ENCODE results near the gene POLR2E. TPM values are rescaled to one million over a fixed set of nuclear protein-coding genes. Genes with fewer than 3 reads are reported as not detected.

POLR2E gene
- total and polyA plus RNA-seq, 2 experiments from 2014 or later = 172 to 336 TPM

GRCh38 chr19:1046117-1046626 lies 49.0 kb downstream of the POLR2E start:
- Histone ChIP-seq H3K36me3 (ENCODE audit: low read depth) (no peaks in the 10 kb centered on the region), H3K4me1 (ENCODE audit: insufficient read depth) (no peaks in the 10 kb centered on the region), H2AFZ (no peak overlapping the region), H3K4me2 (ENCODE audit: unreplicated experiment) (no peak overlapping the region), H3F3A (ENCODE audit: insufficient read depth) (no peaks in the 10 kb centered on the region), H3K27ac (no peak overlapping the region), H3K9me3 (ENCODE audit: low read depth) (no peaks in the 10 kb centered on the region), H3K9me2 (ENCODE audit: insufficient read depth) (no peaks in the 10 kb centered on the region), H3K9ac (no peak overlapping the region), H3K79me2 (ENCODE audit: insufficient read depth) (no peaks in the 10 kb centered on the region), H4K20me1 (ENCODE audit: insufficient read depth) (no peaks in the 10 kb centered on the region), H3K27me3 (replicated peaks; ENCODE audit: insufficient read depth) (no peaks in the 10 kb centered on the region), H3K4me3 (no peak overlapping the region)
- WGBS, 2 experiments (ENCODE audit: low coverage in 1 of 2, low lambda C conversion rate in 2 of 2, missing lambda C conversion rate in 2 of 2) = 77 to 89% methylated on average over 27 to 30 of the region's 33 CpGs
- DNase-seq = no peak
- in situ Hi-C loops (cut with MboI) = no loop called here
- TF ChIP-seq EZH2 (IDR thresholded peaks at IDR 0.05; ENCODE audit: insufficient read depth, poor library complexity, severe bottlenecking) (no peak), EZH2phosphoT487 (IDR thresholded peaks at IDR 0.05; ENCODE audit: insufficient read depth, low read depth) (no peak)

- TF ChIP-seq EZH2 (IDR thresholded peaks at IDR 0.05; ENCODE audit: insufficient read depth, poor library complexity, severe bottlenecking) (no peak), EZH2phosphoT487 (IDR thresholded peaks at IDR 0.05; ENCODE audit: insufficient read depth, low read depth) (no peak)
- Histone ChIP-seq H2AFZ (no peak overlapping the region), H3K9me2 (ENCODE audit: insufficient read depth) (no peaks in the 10 kb centered on the region), H3K36me3 (ENCODE audit: low read depth) (no peaks in the 10 kb centered on the region), H4K20me1 (ENCODE audit: insufficient read depth) (no peaks in the 10 kb centered on the region), H3K79me2 (ENCODE audit: insufficient read depth) (no peaks in the 10 kb centered on the region), H3K27me3 (replicated peaks; ENCODE audit: insufficient read depth) (no peaks in the 10 kb centered on the region), H3K4me2 (ENCODE audit: unreplicated experiment) (no peak overlapping the region), H3K27ac (no peak overlapping the region), H3F3A (ENCODE audit: insufficient read depth) (peaks cover 6% of the 10 kb centered on the region; the same call in 1 of the 2 replicates), H3K4me1 (ENCODE audit: insufficient read depth) (no peaks in the 10 kb centered on the region; the same call in 1 of the 2 replicates), H3K4me3 (no peak overlapping the region), H3K9me3 (ENCODE audit: low read depth) (no peaks in the 10 kb centered on the region), H3K9ac (no peak overlapping the region)
- WGBS, 2 experiments (ENCODE audit: low coverage in 1 of 2, low lambda C conversion rate in 2 of 2, missing lambda C conversion rate in 2 of 2) = 49 to 58% methylated on average over 7 to 10 of the region's 10 CpGs
- peak; percentile 59 for DNase-seq
- in situ Hi-C loops (cut with MboI) = no loop called here
Observed at GRCh38 chr19:1045247-1045603, 50.0 kb downstream of the POLR2E start.

- no peaks in the 10 kb centered on the region; the same call in 1 of the 2 replicates for H3K4me1 ChIP-seq (ENCODE audit: insufficient read depth)
- no peak overlapping the region for H3K9ac ChIP-seq
- H2AFZ ChIP-seq = no peak overlapping the region
- no peaks in the 10 kb centered on the region for H3K9me2 ChIP-seq (ENCODE audit: insufficient read depth)
- H3K27me3 ChIP-seq (replicated peaks; ENCODE audit: insufficient read depth) = no peaks in the 10 kb centered on the region
- no peak overlapping the region for H3K4me3 ChIP-seq
- in situ Hi-C loops (cut with MboI) = no loop called here
- H3K27ac ChIP-seq = no peak overlapping the region
- H3F3A ChIP-seq (ENCODE audit: insufficient read depth) = peaks cover 23% of the 10 kb centered on the region
- H4K20me1 ChIP-seq (ENCODE audit: insufficient read depth) = no peaks in the 10 kb centered on the region
- H3K79me2 ChIP-seq (ENCODE audit: insufficient read depth) = no peaks in the 10 kb centered on the region
- H3K4me2 ChIP-seq (ENCODE audit: unreplicated experiment) = no peak overlapping the region
- TF ChIP-seq EZH2 (IDR thresholded peaks at IDR 0.05; ENCODE audit: insufficient read depth, poor library complexity, severe bottlenecking) = no peak
- TF ChIP-seq EZH2phosphoT487 (IDR thresholded peaks at IDR 0.05; ENCODE audit: insufficient read depth, low read depth) = no peak
- H3K9me3 ChIP-seq (ENCODE audit: low read depth) = no peaks in the 10 kb centered on the region
- no peaks in the 10 kb centered on the region; the same call in 1 of the 2 replicates for H3K36me3 ChIP-seq (ENCODE audit: low read depth)
- DNase-seq = no peak
- 42 to 45% methylated on average over 21 to 22 of the region's 23 CpGs for WGBS, 2 experiments (ENCODE audit: low coverage in 1 of 2, low lambda C conversion rate in 2 of 2, missing lambda C conversion rate in 2 of 2)
Observed at GRCh38 chr19:1042689-1043511, 52.3 kb downstream of the POLR2E start.

GRCh38 chr19:1041835-1042685 lies 53.1 kb downstream of the POLR2E start:
- Histone ChIP-seq H3K4me3 (no peak overlapping the region), H3K4me2 (ENCODE audit: unreplicated experiment) (no peak overlapping the region)
- peak; percentile 57 for DNase-seq

More at GRCh38 chr19:1041835-1042685, 53.1 kb downstream of the POLR2E start:
- in situ Hi-C loops (cut with MboI) = no loop called here
- H4K20me1 ChIP-seq (ENCODE audit: insufficient read depth) = no peaks in the 10 kb centered on the region
- WGBS, 2 experiments (ENCODE audit: low coverage in 1 of 2, low lambda C conversion rate in 2 of 2, missing lambda C conversion rate in 2 of 2) = 27 to 28% methylated on average over 31 to 39 of the region's 43 CpGs
- TF ChIP-seq EZH2 (IDR thresholded peaks at IDR 0.05; ENCODE audit: insufficient read depth, poor library complexity, severe bottlenecking) (no peak), EZH2phosphoT487 (IDR thresholded peaks at IDR 0.05; ENCODE audit: insufficient read depth, low read depth) (no peak)
- H3K27me3 ChIP-seq (replicated peaks; ENCODE audit: insufficient read depth) = no peaks in the 10 kb centered on the region
- peaks cover 30% of the 10 kb centered on the region for H3F3A ChIP-seq (ENCODE audit: insufficient read depth)
- no peaks in the 10 kb centered on the region; the same call in 1 of the 2 replicates for H3K4me1 ChIP-seq (ENCODE audit: insufficient read depth)
- no peaks in the 10 kb centered on the region for H3K79me2 ChIP-seq (ENCODE audit: insufficient read depth)
- H3K27ac ChIP-seq = no peak overlapping the region
- H3K9me2 ChIP-seq (ENCODE audit: insufficient read depth) = no peaks in the 10 kb centered on the region
- H3K9me3 ChIP-seq (ENCODE audit: low read depth) = no peaks in the 10 kb centered on the region
- no peak overlapping the region for H2AFZ ChIP-seq
- H3K36me3 ChIP-seq (ENCODE audit: low read depth) = no peaks in the 10 kb centered on the region; the same call in 1 of the 2 replicates
- no peak overlapping the region for H3K9ac ChIP-seq
